Measurements from ENCODE around the gene ABLIM2. TPM values are rescaled to one million over a fixed set of nuclear protein-coding genes. Genes with fewer than 3 reads are reported as not detected.
A peak's percentile ranks its signal among the peaks of the same experiment; 100 is the strongest.

Gene ABLIM2
- total RNA-seq, 2 experiments from 2014 or later = 0.76 TPM; not detected in 1

DNA sequence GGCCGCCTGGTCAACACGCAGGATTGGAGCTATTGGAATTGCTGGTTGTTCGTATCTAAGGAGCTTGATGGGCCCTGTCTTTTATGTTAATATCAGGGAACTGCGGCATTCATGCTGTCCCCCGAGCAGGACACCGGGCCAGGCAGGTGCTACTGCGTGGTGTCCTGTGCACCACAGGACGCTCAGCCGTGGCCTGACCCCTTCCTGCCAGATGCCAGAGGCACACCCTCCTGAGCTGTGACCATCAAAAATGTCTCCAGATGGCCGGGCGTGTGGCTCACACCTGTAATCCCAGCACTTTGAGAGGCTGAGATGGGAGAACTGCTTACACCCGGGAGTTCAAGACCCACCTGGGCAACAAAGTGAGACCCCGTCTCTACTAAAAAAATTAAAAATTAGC, 32.1 kb downstream of the ABLIM2 start:
- BruUV-seq (replicated peaks) = no TSS peak
- H3K4me1 ChIP-seq (ENCODE audit: insufficient read depth, low read length, poor library complexity, severe bottlenecking) = peaks cover 21% of the 10 kb centered on the region
- no peaks in the 10 kb centered on the region for H4K20me1 ChIP-seq (ENCODE audit: insufficient read depth, low read length)
- ChIA-PET POLR2A (interaction anchor here (0.6 kb wide), 2 partner anchors 84 to 1749 kb away, joined by 3 to 4 read pairs; no protein-coding TSS in a partner anchor), CTCF (ENCODE audit: unreplicated experiment) (no interaction called here)
- no peaks in the 10 kb centered on the region for H3K9me2 ChIP-seq (ENCODE audit: insufficient read depth, low read length)
- no peak for TF ChIP-seq EZH2phosphoT487 (IDR thresholded peaks at IDR 0.05; ENCODE audit: borderline replicate concordance, low read depth, low read length)
- TF ChIP-seq, protein P1, sequence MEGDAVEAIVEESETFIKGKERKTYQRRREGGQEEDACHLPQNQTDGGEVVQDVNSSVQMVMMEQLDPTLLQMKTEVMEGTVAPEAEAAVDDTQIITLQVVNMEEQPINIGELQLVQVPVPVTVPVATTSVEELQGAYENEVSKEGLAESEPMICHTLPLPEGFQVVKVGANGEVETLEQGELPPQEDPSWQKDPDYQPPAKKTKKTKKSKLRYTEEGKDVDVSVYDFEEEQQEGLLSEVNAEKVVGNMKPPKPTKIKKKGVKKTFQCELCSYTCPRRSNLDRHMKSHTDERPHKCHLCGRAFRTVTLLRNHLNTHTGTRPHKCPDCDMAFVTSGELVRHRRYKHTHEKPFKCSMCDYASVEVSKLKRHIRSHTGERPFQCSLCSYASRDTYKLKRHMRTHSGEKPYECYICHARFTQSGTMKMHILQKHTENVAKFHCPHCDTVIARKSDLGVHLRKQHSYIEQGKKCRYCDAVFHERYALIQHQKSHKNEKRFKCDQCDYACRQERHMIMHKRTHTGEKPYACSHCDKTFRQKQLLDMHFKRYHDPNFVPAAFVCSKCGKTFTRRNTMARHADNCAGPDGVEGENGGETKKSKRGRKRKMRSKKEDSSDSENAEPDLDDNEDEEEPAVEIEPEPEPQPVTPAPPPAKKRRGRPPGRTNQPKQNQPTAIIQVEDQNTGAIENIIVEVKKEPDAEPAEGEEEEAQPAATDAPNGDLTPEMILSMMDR (conservative IDR thresholded peaks at IDR 0.05; ENCODE audit: low read length) = no peak
- no peaks in the 10 kb centered on the region for H3K9me3 ChIP-seq (ENCODE audit: low read length)
- H3K4me2 ChIP-seq (ENCODE audit: low read length) = no peak overlapping the region
- no peak overlapping the region for H3K27ac ChIP-seq (ENCODE audit: low read depth, low read length, poor library complexity, severe bottlenecking)
- H2AFZ ChIP-seq (ENCODE audit: low read length) = no peak overlapping the region
- no peak overlapping the region for H3K4me3 ChIP-seq (ENCODE audit: low read depth, low read length, poor library complexity, severe bottlenecking)
- no peaks in the 10 kb centered on the region for H3K36me3 ChIP-seq (ENCODE audit: insufficient read depth, low read length)
- DNase-seq (ENCODE audit: low spot score) = no peak
- intact Hi-C loops (cut with micrococcal nuclease; ENCODE audit: unreplicated experiment) = no loop called here
- H3K79me2 ChIP-seq (ENCODE audit: insufficient read depth, low read depth, low read length) = no peaks in the 10 kb centered on the region

DNA sequence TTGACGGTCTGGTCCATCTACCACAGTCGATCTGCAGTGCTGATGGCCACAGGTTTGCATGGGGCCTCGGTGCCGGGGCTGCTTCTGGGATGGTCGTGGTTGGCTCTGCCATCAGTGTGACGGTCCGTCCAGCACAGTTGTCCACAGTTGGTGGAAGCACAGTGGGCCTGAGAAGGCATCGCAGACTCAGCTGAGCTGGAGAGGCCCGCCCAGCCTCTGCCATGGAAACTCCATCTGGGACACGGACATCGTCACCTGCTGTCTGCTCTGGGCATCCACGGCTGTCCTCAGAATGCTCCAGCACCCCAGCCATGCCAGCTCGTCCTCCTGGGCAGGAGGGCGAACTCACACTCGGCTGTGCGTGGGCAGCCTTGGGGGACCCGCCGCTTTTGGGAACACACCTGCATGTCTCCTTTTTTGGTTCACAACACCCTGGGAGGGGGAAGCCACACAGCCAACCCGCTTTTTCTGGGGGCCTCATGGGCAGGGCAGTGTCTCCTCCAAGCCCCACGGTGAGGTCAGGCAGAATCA, 33.0 kb downstream of the ABLIM2 start:
- no peaks in the 10 kb centered on the region for H3K36me3 ChIP-seq (ENCODE audit: insufficient read depth, low read length)
- no peaks in the 10 kb centered on the region for H4K20me1 ChIP-seq (ENCODE audit: insufficient read depth, low read length)
- no peaks in the 10 kb centered on the region for H3K9me3 ChIP-seq (ENCODE audit: low read length)
- no peaks in the 10 kb centered on the region for H3K9me2 ChIP-seq (ENCODE audit: insufficient read depth, low read length)
- no peak overlapping the region for H2AFZ ChIP-seq (ENCODE audit: low read length)
- peaks cover 12% of the 10 kb centered on the region for H3K4me1 ChIP-seq (ENCODE audit: insufficient read depth, low read length, poor library complexity, severe bottlenecking)
- POLR2A ChIA-PET = no interaction called here
- no peak overlapping the region for H3K4me3 ChIP-seq (ENCODE audit: low read depth, low read length, poor library complexity, severe bottlenecking)
- no TSS peak for BruUV-seq (replicated peaks)
- intact Hi-C loops (cut with micrococcal nuclease; ENCODE audit: unreplicated experiment) = no loop called here
- no peak for TF ChIP-seq EZH2phosphoT487 (IDR thresholded peaks at IDR 0.05; ENCODE audit: borderline replicate concordance, low read depth, low read length)
- TF ChIP-seq, protein P1 (conservative IDR thresholded peaks at IDR 0.05; ENCODE audit: low read length) = no peak
- no peaks in the 10 kb centered on the region for H3K79me2 ChIP-seq (ENCODE audit: insufficient read depth, low read depth, low read length)
- DNase-seq (ENCODE audit: low spot score) = no peak
- H3K27ac ChIP-seq (ENCODE audit: low read depth, low read length, poor library complexity, severe bottlenecking) = no peak overlapping the region
- CTCF ChIA-PET (ENCODE audit: unreplicated experiment) = no interaction called here
- no peak overlapping the region for H3K4me2 ChIP-seq (ENCODE audit: low read length)

DNA sequence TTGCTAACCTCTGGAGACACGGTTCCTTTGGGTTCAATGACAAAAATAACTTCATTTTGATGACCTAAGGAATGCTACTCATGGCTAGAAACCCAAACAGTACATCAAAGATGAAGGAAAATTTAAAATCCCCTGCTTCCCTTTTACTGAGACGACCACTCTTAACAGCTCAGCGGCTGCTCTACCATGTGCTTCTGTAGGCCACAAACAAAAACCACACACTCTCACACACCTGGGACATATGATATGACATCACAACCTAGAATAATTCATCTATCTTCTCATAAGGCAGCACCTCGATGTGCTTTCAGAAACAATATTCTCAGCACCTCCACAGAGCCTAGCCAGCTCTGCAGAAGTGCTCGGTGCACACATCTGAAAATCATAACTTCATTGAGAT, 34.7 kb downstream of the ABLIM2 start:
- CTCF ChIA-PET (ENCODE audit: unreplicated experiment) = no interaction called here
- intact Hi-C loops (cut with micrococcal nuclease; ENCODE audit: unreplicated experiment) = no loop called here
- BruUV-seq (replicated peaks) = no TSS peak

More for the DNA sequence above, 34.7 kb downstream of the ABLIM2 start:
- DNase-seq (ENCODE audit: low spot score) = peak; percentile 35
- Histone ChIP-seq H4K20me1 (ENCODE audit: insufficient read depth, low read length) (no peaks in the 10 kb centered on the region), H2AFZ (ENCODE audit: low read length) (no peak overlapping the region), H3K4me3 (ENCODE audit: low read depth, low read length, poor library complexity, severe bottlenecking) (no peak overlapping the region), H3K27ac (ENCODE audit: low read depth, low read length, poor library complexity, severe bottlenecking) (no peak overlapping the region), H3K9me3 (ENCODE audit: low read length) (no peaks in the 10 kb centered on the region), H3K9me2 (ENCODE audit: insufficient read depth, low read length) (no peaks in the 10 kb centered on the region), H3K36me3 (ENCODE audit: insufficient read depth, low read length) (no peaks in the 10 kb centered on the region), H3K4me2 (ENCODE audit: low read length) (no peak overlapping the region), H3K4me1 (ENCODE audit: insufficient read depth, low read length, poor library complexity, severe bottlenecking) (peaks cover 7% of the 10 kb centered on the region), H3K79me2 (ENCODE audit: insufficient read depth, low read depth, low read length) (no peaks in the 10 kb centered on the region)
- POLR2A ChIA-PET = no interaction called here
- TF ChIP-seq EZH2phosphoT487 (IDR thresholded peaks at IDR 0.05; ENCODE audit: borderline replicate concordance, low read depth, low read length) = no peak
- TF ChIP-seq, protein P1 (conservative IDR thresholded peaks at IDR 0.05; ENCODE audit: low read length) = no peak
